A673 (cell line): ENCODE results near the gene MITF. TPM values are rescaled to one million over a fixed set of nuclear protein-coding genes. Genes with fewer than 3 reads are reported as not detected.

Source experiments
- BruUV-seq: library from RNA; stranded (reverse); fragments of 400-500 nt; replicated peaks from 2 replicates; lab custom pipeline; 2021; lab: Mats Ljungman, UMichigan
- CTCF ChIA-PET: fragments of 300-600 bp; sonication (Branson Sonifier 250); formaldehyde crosslinking; loops from one replicate; lab custom pipeline; 2022; ENCODE audit warnings: antibody characterized with exemption; lab: Charles Lee
- POLR2A ChIA-PET: fragments of 300-600 bp; sonication (Branson Sonifier 250); formaldehyde crosslinking; loops from one replicate; lab custom pipeline; 2022; ENCODE audit warnings: antibody characterized with exemption; ENCODE audit not compliant: low non-redundant PET; lab: Charles Lee
- DNase-seq: peaks from one replicate; pipeline ENCODE4 v3.0.0-alpha.2; 2015; ENCODE audit warnings: low spot score
- H3K27ac ChIP-seq: fragments of 200-600 bp; sonication (generic); 2 replicates; pipeline ENCODE4 v1.5.1; 2016; ENCODE audit warnings: mixed run types, low read depth, mild to moderate bottlenecking, mixed read lengths, antibody characterized with exemption, low read length; ENCODE audit not compliant: poor library complexity, severe bottlenecking
- H3K27me3 ChIP-seq: fragments of 200-600 bp; sonication (generic); replicated peaks from 2 replicates; pipeline ENCODE4 v1.6.1; 2017; ENCODE audit warnings: mixed run types, low read depth, mild to moderate bottlenecking, mixed read lengths, antibody characterized with exemption, low read length; ENCODE audit not compliant: insufficient read depth, poor library complexity
- H3K36me3 ChIP-seq: fragments of 200-600 bp; sonication (generic); 2 replicates; pipeline ENCODE4 v1.6.1; 2016; ENCODE audit warnings: mixed run types, mild to moderate bottlenecking, mixed read lengths, antibody characterized with exemption, low read length; ENCODE audit not compliant: insufficient read depth, poor library complexity, severe bottlenecking
- H3K4me1 ChIP-seq: fragments of 200-600 bp; sonication (generic); 2 replicates; pipeline ENCODE4 v1.6.1; 2017; ENCODE audit warnings: mixed run types, mild to moderate bottlenecking, mixed read lengths, antibody characterized with exemption, low read length; ENCODE audit not compliant: insufficient read depth, poor library complexity, severe bottlenecking
- H3K4me3 ChIP-seq: fragments of 200-600 bp; sonication (generic); 2 replicates; pipeline ENCODE4 v1.5.1; 2016; ENCODE audit warnings: low read depth, mixed run types, mild to moderate bottlenecking, mixed read lengths, low read length; ENCODE audit not compliant: poor library complexity, severe bottlenecking
- H3K9me3 ChIP-seq: fragments of 200-600 bp; sonication (generic); 2 replicates; pipeline ENCODE4 v1.6.1; 2016; ENCODE audit warnings: mixed run types, low read depth, mild to moderate bottlenecking, mixed read lengths, antibody characterized with exemption, low read length; ENCODE audit not compliant: poor library complexity, severe bottlenecking
- CTCF ChIP-seq: fragments of 300-800, 200-600 bp; sonication (generic); conservative IDR thresholded peaks from 2 replicates; pipeline ENCODE4 v1.5.1; 2017; ENCODE audit warnings: low read depth, mild to moderate bottlenecking, antibody characterized with exemption, low read length, moderate library complexity, mixed read lengths
- EZH2 ChIP-seq: fragments of 200-600 bp; sonication (generic); IDR thresholded peaks from 2 replicates; pipeline ENCODE4 v1.6.1; 2017; ENCODE audit warnings: borderline replicate concordance, low read depth, mild to moderate bottlenecking, mixed read lengths, antibody characterized with exemption, low read length; ENCODE audit not compliant: poor library complexity, severe bottlenecking
- intact Hi-C: fragments of 100-400 bp; cut with micrococcal nuclease; formaldehyde crosslinking; loops from one replicate; pipeline ENCODE4 v1.10.0; 2022; ENCODE audit not compliant: unreplicated experiment
- total RNA-seq: library from RNA; stranded (reverse); gene quantifications from 2 replicates; pipeline ENCODE4 v1.2.3, GENCODE V29; 2021

Gene MITF
- total RNA-seq, 1 experiment from 2014 or later, result 0.52 TPM

DNA sequence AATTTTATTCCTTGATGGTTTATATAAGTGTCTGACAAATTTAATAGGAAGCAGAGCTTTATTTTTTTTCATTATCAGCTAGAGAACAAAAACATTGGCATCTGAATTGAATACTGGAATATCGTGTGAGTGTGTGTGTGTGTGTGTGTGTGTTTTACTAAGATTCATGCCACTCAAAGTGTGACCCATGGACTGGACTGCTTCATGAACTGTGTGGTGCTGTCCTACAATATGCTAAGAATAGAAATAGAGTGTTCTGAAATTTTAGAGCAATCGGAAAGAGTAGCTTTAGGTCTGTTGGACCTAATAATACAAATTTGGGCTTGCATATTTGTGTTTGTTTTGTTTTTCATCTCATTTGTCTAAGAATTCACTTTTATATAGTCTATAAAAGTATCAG lies 89.6 kb downstream of the MITF start:
- no peak overlapping the region for H3K27ac ChIP-seq
- ChIA-PET CTCF (no interaction called here), POLR2A (no interaction called here)
- no peaks in the 10 kb centered on the region for H3K4me1 ChIP-seq
- intact Hi-C loops, result no loop called here
- no peaks in the 10 kb centered on the region for H3K27me3 ChIP-seq
- H3K9me3 ChIP-seq, result no peaks in the 10 kb centered on the region
- H3K4me3 ChIP-seq, result no peak overlapping the region
- H3K36me3 ChIP-seq, result no peaks in the 10 kb centered on the region
- TF ChIP-seq CTCF (no peak), EZH2 (no peak)
- no peak for DNase-seq
- no TSS peak for BruUV-seq

DNA sequence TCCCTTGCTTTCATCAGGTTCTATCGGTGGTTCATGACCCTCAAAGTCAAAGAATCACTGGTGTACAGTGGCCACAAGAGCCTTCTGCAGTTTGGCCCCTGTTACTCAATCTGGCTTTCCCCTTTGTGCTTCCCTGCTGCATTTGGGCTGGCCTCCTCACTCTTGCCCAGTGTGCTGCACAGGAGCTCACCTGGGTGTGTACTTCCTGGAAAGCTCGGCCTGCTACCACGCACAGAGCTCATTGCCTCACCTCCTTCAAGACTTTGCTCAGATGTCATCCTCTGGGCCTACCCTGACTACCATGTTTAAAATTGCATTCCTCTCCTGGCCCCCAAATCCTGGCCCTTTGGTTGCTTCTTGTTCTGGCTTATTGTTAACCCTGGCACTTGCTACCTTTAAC lies 90.9 kb downstream of the MITF start:
- ChIA-PET POLR2A (no interaction called here), CTCF (no interaction called here)
- Histone ChIP-seq H3K27ac (no peak overlapping the region), H3K36me3 (no peaks in the 10 kb centered on the region), H3K27me3 (no peaks in the 10 kb centered on the region), H3K9me3 (no peaks in the 10 kb centered on the region), H3K4me3 (no peak overlapping the region), H3K4me1 (no peaks in the 10 kb centered on the region)
- no TSS peak for BruUV-seq
- intact Hi-C loops, result no loop called here
- TF ChIP-seq EZH2 (no peak), CTCF (no peak)
- DNase-seq, result no peak

- Histone ChIP-seq H3K4me3 (no peak overlapping the region), H3K36me3 (no peaks in the 10 kb centered on the region), H3K9me3 (no peaks in the 10 kb centered on the region), H3K27ac (no peak overlapping the region), H3K27me3 (no peaks in the 10 kb centered on the region), H3K4me1 (no peaks in the 10 kb centered on the region)
- POLR2A ChIA-PET, result no interaction called here
- TF ChIP-seq EZH2, result no peak
- TF ChIP-seq CTCF, result no peak
- BruUV-seq, result no TSS peak
- no peak for DNase-seq
- CTCF ChIA-PET, result no interaction called here
- intact Hi-C loops, result no loop called here
These were observed 92.5 kb downstream of the MITF start for GRCh38 chr3:69831737-69832136.
